T-helper 22 cell (primary cell): Measurements from ENCODE around the gene ANKH.
"Not testable (repeated sequence)": the region's sequence is repeated elsewhere in the genome, so short reads cannot be mapped to it uniquely, and the experiment has no call there.

Experiments
- DNase-seq: peaks from one replicate; pipeline ENCODE4 v3.0.0-alpha.2; 2020; ENCODE audit warnings: low read depth

Gene ANKH

GRCh38 chr5:14826714-14827113 is 44.9 kb downstream of the ANKH start:
- DNase-seq = no peak

GRCh38 chr5:14825977-14826376 is 45.6 kb downstream of the ANKH start:
- DNase-seq = no peak

- no peak for DNase-seq
These were observed 47.1 kb downstream of the ANKH start for GRCh38 chr5:14824499-14824898.

GRCh38 chr5:14821100-14821845 is 50.3 kb downstream of the ANKH start:
- no peak for DNase-seq

- DNase-seq = no peak
These were observed 52.4 kb downstream of the ANKH start for GRCh38 chr5:14818931-14819790.

GRCh38 chr5:14817762-14818136 is 53.8 kb downstream of the ANKH start:
- DNase-seq = not testable (repeated sequence)

GRCh38 chr5:14816999-14817761 is 54.4 kb downstream of the ANKH start:
- no peak for DNase-seq

- no peak for DNase-seq
These were observed 55.1 kb downstream of the ANKH start for GRCh38 chr5:14816374-14816998.

- no peak for DNase-seq
These were observed 57.8 kb downstream of the ANKH start for GRCh38 chr5:14813747-14814146.

- no peak for DNase-seq
These were observed 59.4 kb downstream of the ANKH start for GRCh38 chr5:14812166-14812565.

GRCh38 chr5:14810928-14811572 is 60.5 kb downstream of the ANKH start:
- no peak for DNase-seq

GRCh38 chr5:14810282-14810681 is 61.3 kb downstream of the ANKH start:
- DNase-seq = no peak

GRCh38 chr5:14809369-14810155 is 62.0 kb downstream of the ANKH start:
- DNase-seq = peak; percentile 70

- DNase-seq = no peak
These were observed 64.1 kb downstream of the ANKH start for GRCh38 chr5:14807471-14807870.

GRCh38 chr5:14806456-14806855 is 65.1 kb downstream of the ANKH start:
- no peak for DNase-seq

- DNase-seq = no peak
These were observed 69.0 kb downstream of the ANKH start for GRCh38 chr5:14802541-14802940.

GRCh38 chr5:14801792-14802191 is 69.8 kb downstream of the ANKH start:
- DNase-seq = no peak

- not testable (repeated sequence) for DNase-seq
These were observed 74.2 kb downstream of the ANKH start for GRCh38 chr5:14797385-14797784.

- DNase-seq = no peak
These were observed 76.9 kb downstream of the ANKH start for GRCh38 chr5:14794583-14795230.

- no peak for DNase-seq
These were observed 77.7 kb downstream of the ANKH start for GRCh38 chr5:14793851-14794250.
